ENCODE measurements around the gene KCNN3.

The KCNN3 gene

DNA sequence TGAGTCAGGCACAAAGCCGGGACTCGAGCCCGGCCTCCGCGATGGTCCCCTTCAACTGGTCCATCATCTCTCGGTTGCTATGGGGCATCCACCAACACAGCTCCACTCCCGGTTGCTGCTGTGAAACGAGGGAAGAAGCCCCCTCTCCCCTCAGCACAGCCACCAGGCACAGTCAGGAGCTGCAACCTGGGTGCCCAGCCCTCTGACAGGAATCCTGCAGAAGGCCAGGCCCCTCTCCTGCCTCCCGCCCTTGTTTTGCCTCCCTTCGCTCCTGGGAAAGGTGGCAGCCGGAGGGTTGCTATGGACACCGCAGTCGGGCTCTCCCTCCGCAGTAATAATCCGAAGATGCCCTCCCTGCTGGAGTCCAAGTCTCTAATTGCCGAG, 8.9 kb upstream of the KCNN3 start:
- no peak for DNase-seq

- peak; percentile 69 for DNase-seq
Observed at GRCh38 chr1:154878371-154879037, 8.4 kb upstream of the KCNN3 start.

GRCh38 chr1:154877370-154877974, 7.4 kb upstream of the KCNN3 start:
- no peak for DNase-seq

DNA sequence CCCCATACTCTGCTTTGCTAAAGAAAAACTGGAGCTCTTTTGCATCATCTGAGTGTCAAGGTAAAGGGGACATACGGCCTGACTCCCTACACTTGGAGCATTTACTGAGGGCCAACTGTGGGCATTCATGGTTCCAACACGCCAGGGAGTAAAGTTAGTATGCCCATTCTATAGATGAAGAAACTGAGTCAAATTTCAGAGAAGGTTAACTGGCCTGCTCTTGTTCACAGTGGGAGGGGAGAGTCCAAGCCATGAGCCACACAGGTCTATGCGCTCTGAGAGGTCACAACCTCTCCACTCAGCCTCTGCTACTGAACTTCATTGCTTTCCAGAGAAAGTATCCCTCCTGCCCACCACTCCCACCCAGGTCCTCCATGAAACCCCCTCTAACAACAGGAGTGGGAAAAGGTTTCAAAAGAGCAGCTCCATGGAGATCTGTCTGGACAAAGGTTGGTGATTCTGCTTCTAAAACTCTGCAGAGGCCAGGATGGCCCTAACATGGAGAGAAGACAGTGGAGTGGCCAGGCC, 6.8 kb upstream of the KCNN3 start:
- no peak for DNase-seq

DNA sequence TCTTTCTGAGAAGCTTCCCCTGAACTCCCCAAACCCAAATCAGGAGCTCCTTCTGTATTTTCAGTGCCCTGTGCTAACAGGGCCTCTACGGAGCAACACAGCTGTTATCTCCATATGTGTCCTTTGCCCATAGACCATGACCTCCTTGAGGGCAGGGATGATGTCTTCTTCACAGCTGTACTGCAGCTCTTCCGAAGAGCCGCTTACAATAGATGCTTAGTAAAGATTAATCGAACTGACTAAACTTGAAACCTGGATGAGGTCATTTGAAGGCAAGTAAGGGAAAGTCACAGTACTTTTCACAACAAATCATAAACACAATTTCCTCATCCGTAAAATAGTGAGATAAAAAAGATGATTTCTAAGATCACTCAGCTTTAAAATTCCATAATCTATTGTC, 4.4 kb upstream of the KCNN3 start:
- DNase-seq, result no peak

DNA sequence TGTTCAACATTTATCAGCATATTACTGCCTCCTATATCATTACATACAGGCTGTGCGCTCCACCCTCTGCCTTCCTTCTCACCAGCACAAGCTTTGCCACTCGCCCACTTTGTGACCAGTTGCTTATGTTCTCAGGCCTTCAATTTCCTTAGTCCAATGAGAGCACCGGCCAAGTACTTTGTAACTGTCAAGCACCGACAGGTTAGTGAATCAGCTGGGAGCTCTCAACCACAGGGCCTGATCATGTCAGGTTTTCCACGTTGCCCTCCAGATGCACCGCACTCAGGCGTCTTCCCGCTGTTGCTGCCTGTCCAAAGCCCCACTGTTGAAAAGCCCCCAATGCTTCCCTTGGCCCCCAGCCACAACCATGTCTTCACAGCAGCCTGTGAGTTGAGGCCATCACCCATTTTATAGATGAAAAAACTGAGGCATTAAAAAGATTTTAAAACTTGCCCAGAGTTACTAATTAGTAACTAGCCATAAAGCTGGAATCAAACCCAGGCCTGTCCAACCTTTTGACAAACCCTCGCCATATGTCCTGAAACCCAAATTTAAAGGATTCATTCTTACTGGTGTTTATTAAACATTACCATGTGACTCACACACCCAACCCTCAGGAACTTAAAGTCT, 3.4 kb upstream of the KCNN3 start:
- no peak for DNase-seq

GRCh38 chr1:154871374-154871773, 1.3 kb upstream of the KCNN3 start:
- peak; percentile 4 for DNase-seq

DNA sequence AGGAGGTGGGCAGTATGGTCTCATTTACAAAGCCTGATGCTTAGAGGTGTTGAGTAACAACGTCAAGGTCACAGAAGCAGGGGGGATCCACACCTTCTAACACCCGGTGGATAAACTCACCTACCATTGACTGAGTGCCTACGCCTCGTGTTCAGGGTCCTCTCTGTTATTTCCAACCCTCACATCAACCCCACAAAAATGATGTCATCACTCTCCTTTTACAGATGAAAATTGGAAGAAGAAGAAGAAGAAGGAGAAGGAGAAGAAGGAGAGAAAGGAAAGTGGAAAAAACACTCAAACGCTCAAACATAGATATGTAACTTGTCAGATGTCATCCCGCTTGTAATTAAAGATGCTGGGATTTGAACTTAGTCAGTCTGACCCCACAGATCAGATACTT, 653 bp upstream of the KCNN3 start:
- DNase-seq, result no peak

DNA sequence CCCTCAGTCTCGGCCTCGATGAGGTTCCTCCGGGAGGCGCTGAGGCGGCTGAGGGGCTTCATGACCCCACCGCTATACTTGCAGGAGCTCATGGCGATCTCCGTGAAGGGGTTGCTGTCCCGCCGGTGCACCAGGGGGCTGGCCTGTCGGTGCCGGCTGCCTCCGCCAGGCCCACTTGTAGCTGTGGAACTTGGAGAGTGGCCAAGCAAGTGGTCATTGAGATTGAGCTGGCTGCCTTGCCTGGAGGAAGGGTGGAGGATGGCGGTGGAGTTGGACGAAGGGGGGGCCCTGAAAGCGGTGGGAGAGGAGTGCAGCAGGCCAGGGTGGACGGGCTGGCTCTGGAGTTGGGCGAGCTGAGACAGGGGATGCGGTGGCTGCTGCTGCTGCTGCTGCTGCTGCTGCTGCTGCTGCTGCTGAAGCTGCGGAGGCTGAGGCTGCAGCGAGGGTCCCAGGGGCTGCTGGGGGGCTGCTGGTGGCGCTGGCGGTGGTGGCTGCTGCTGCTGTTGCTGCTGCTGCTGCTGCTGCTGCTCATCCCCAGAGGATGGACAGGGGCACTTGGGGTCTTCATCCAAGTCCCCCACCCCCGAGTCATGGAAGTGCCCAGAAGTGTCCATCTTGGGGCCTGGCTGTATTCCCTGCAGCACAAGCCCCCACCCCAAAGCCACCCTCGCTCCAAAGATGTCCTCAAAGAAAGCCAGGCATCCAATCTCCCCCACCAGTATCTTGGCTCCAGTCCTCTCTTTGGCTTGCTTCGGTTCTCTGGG, 548 bp downstream of the KCNN3 start:
- peak; percentile 55 for DNase-seq

DNA sequence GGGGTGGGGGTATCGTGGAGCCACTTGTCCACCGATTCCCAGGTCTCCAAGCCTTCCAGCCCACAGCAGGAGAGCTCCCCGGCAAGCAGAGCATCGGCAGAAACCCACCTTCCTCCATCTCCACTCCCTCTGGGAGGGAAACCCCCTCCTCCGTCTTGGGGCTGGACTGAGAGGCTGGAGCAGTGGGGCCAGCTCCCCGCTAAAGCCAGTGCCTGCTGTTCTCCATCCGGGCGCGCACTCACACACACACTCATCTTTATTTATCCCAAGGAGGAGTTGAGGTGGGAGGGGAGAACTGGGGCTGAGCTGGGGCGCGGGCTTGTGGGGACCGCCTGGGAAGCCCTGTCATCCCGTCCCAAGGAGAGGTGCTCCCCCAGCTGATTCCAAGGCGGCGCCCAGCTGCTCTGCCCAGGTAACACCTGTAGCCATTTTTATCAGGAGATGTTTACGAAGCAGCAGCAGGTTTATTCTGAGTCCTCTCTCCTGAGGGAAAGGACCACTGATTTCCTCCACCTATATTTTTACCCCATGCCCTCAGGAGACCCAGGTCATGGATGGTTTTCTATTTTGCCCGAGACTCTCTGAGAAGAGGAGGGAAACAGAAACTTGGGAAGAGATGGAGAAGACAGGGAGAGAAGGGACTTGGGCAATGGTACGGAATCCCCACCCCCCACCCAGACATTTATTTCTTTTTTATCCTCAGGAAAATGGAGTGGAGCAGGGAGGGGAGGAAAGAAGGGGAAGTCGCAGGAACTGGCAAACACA, 2.1 kb downstream of the KCNN3 start:
- DNase-seq, result peak; percentile 21

DNA sequence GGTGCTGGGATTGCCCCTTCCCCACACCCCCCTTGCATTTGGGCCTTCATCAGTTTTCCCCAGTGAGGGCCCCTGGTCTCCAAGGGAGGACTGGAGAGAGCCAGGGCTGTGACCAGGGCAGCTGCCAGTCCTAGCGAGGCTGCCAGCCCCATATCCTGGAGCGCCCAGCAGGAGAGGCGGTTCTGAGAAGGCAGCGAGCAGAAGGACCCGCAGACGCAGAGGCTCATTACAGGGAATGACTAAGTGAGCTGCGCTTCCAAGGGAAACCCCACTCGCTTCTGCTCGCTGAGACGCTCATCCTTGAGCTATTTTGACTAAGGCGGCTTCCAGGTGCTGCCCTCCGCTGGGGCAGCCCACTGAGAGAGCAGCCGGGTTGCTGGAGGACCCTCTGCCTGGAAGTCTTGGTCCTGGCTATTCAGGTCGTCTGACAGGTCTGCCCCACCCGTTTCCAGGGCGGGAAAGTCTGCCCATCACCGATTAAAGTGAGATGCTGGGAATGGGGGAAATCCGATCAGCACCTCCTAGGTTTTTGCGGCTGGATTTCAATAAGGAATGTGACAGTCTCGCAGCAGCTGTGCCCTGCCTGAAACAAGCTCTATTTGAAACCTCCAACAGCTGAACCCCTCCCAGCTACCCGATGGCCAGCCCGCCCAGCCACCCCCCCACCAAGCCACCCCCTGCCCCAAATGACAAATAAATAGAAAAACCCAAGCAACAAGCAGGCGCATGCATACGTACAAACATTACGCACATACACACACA, 2.8 kb downstream of the KCNN3 start:
- no peak for DNase-seq

- no peak for DNase-seq
Observed at GRCh38 chr1:154866257-154867063, 3.6 kb downstream of the KCNN3 start.

GRCh38 chr1:154865442-154866256, 4.4 kb downstream of the KCNN3 start:
- DNase-seq, result no peak

DNA sequence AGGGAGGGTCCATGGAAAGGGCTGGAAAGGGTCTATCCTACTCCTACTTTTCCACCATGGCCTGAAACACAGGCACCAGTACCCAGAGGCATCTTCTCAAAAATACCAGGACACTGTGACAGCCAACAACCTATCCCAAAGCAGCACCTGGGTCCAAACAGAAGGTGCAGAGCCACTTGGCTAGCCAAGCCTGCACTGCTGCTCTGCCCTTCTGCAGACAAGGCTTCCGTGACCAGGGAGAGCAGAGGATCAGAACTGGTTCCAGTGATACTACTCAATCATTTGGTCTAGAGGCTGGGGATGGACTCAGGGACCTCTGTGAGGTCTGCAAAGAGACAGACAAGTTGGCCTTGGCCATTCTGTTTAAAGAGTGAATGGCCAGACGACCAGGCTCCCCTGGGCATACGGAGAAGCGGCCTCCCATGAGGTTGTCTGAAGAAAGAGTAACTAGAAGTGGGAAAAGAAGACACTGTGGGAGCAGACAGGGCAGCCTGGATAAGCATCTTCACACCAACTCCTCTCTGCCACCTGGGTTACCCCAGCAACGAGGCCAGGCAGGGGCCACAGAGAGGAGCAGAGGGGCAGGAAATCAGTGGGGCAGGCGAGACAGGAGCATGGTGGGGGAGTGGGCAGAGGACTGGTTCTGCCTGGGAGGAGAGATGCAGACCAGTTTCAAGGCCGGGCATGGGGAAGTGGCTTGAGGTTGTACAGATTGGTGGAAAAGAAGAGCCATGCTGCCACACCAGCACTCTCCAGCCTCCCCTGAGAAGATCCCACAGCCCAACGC, 5.7 kb downstream of the KCNN3 start:
- no peak for DNase-seq

- no peak for DNase-seq
Observed at GRCh38 chr1:154863315-154864174, 6.5 kb downstream of the KCNN3 start.

DNA sequence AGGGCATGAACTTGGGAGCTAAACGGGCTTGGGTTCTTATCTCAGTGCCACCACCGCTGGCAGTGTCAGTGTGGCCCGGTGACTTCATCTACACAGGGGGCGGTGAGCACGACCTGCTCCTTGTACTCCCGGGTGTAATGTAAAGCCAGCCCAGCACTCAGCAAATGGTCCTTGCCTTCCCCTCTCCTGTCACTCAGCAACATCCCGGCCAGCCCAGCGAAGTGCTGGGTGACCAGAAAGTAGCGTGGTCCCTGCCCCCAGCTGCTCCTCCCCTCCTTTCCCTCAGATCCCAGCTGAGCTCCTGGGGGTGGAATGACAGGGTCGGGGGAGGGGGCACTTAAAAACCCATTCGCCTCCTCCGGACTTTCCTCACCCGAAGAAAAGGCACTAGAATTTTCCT, 7.2 kb downstream of the KCNN3 start:
- DNase-seq, result no peak

DNA sequence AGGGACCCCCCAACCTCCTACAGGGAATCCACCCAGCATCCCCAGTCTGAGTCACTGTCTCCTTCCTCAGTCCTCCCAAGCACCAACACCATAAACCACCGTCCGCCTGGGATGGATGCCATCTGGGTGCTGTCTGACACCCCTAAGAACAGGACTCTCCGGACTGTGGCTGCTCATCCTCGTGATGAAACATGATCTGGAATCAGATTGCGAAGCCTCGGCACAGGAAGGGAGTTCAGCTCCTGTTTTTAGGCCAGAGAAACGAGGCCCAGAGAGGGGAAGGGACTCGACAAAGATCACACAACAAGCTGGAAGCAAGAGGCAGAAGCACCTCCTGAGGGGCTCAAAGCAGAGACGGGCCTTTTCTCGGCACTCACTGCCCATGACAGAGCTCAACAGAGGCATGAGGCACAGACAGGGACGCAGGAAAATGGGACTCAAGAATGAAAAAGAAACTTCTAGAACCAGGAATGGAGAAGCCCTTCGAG, 8.4 kb downstream of the KCNN3 start:
- no peak for DNase-seq
